ENCODE results near the gene CC2D2B.

DNA sequence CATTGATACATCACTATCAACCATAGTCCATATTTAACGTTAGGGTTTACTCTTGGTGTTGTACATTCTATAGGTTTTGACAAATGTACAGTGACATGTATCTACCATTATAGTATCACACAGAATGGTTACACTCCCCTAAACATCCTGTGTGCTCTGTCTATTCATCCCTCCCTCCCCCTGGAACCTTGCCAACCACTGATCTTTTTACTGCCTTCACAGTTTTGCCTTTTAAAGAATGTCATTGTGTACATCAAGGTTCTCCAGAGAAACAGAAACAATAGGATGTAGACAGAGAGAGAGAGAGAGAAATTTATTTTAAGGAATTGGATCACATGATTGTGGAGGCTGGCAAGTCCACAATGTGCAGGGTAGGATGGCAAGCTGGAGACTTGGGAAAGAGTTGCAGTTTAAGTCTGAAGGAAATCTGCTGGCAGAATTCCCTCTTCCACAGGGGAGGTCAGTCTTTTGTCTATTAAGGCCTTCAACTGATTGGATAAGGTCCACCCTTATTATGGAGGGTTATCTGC lies 90.5 kb downstream of the CC2D2B start:
- no peak for TF ChIP-seq EZH2 (IDR thresholded peaks at IDR 0.05; ENCODE audit: low read length, unreplicated experiment)
- TF ChIP-seq, protein P1, sequence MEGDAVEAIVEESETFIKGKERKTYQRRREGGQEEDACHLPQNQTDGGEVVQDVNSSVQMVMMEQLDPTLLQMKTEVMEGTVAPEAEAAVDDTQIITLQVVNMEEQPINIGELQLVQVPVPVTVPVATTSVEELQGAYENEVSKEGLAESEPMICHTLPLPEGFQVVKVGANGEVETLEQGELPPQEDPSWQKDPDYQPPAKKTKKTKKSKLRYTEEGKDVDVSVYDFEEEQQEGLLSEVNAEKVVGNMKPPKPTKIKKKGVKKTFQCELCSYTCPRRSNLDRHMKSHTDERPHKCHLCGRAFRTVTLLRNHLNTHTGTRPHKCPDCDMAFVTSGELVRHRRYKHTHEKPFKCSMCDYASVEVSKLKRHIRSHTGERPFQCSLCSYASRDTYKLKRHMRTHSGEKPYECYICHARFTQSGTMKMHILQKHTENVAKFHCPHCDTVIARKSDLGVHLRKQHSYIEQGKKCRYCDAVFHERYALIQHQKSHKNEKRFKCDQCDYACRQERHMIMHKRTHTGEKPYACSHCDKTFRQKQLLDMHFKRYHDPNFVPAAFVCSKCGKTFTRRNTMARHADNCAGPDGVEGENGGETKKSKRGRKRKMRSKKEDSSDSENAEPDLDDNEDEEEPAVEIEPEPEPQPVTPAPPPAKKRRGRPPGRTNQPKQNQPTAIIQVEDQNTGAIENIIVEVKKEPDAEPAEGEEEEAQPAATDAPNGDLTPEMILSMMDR (conservative IDR thresholded peaks at IDR 0.05; ENCODE audit: low read depth, low read length), result no peak

Measured in PC-3 (cell line).